IMR-90 (cell line): ENCODE measurements around the gene PPIB. TPM values are rescaled to one million over a fixed set of nuclear protein-coding genes. Genes with fewer than 3 reads are reported as not detected.
"Not testable (repeated sequence)": the region's sequence is repeated elsewhere in the genome, so short reads cannot be mapped to it uniquely, and the experiment has no call there.

Source experiments
- ATAC-seq: fragments of 200-7000 bp; cut with Tn5 transposase; 2 replicates; pipeline ENCODE4 v1.9.1; 2020; ENCODE audit warnings: low read depth, mild to moderate bottlenecking, moderate library complexity
- BruUV-seq: library from RNA; stranded (reverse); fragments of 400-500 nt; replicated peaks from 2 replicates; lab custom pipeline; 2021; lab: Mats Ljungman, UMichigan
- CTCF ChIA-PET: fragments of 300-600 bp; formaldehyde crosslinking; extraction: SDS; loops from one replicate; lab custom pipeline; 2021; ENCODE audit warnings: antibody characterized with exemption; lab: Yijun Ruan, JAX
- POLR2A ChIA-PET: fragments of 300-600 bp; sonication (Branson Sonifier 250); formaldehyde crosslinking; loops from one replicate; lab custom pipeline; 2022; ENCODE audit warnings: antibody characterized with exemption; ENCODE audit not compliant: unreplicated experiment; lab: Charles Lee
- DNase-seq: peaks from one replicate; pipeline ENCODE4 v3.0.0; 2013
- H2AFZ ChIP-seq: replicated peaks from 2 replicates; pipeline ENCODE3; 2013; ENCODE audit warnings: low read length, mild to moderate bottlenecking; ENCODE audit not compliant: poor library complexity
- H2AK5ac ChIP-seq: 2 replicates; pipeline ENCODE4 v1.6.1; 2013; ENCODE audit warnings: low read depth, low read length, inconsistent platforms
- H2AK9ac ChIP-seq: replicated peaks from 2 replicates; pipeline ENCODE3; 2013; ENCODE audit warnings: mild to moderate bottlenecking, low read depth, low read length, moderate library complexity; ENCODE audit not compliant: poor library complexity
- H2BK120ac ChIP-seq: 2 replicates; pipeline ENCODE4 v1.6.1; 2013; ENCODE audit warnings: low read depth, low read length, inconsistent platforms
- H2BK15ac ChIP-seq: 3 replicates; pipeline ENCODE4 v1.6.1; 2013; ENCODE audit warnings: low read depth, low read length, inconsistent platforms
- H2BK20ac ChIP-seq: 2 replicates; pipeline ENCODE4 v1.6.1; 2013; ENCODE audit warnings: low read depth, mild to moderate bottlenecking, inconsistent platforms, low read length, moderate library complexity
- H2BK5ac ChIP-seq: 2 replicates; pipeline ENCODE4 v1.6.1; 2013; ENCODE audit warnings: mild to moderate bottlenecking, low read depth, low read length, inconsistent platforms; ENCODE audit not compliant: poor library complexity, severe bottlenecking
- H3K14ac ChIP-seq: replicated peaks from 2 replicates; pipeline ENCODE4 v1.6.1; 2013; ENCODE audit warnings: low read depth, low read length, inconsistent platforms
- H3K18ac ChIP-seq: 2 replicates; pipeline ENCODE4 v1.6.1; 2013; ENCODE audit warnings: low read depth, low read length, control low read depth
- H3K23ac ChIP-seq: 2 replicates; pipeline ENCODE4 v1.6.1; 2013; ENCODE audit warnings: low read depth, low read length, inconsistent platforms
- H3K27ac ChIP-seq: 2 replicates; pipeline ENCODE4 v1.5.1; 2013; ENCODE audit warnings: mild to moderate bottlenecking, control low read depth, low read length; ENCODE audit not compliant: insufficient read depth
- H3K27me3 ChIP-seq: 2 replicates; pipeline ENCODE4 v1.6.1; 2013; ENCODE audit warnings: low read length; ENCODE audit not compliant: control insufficient read depth, insufficient read depth
- H3K36me3 ChIP-seq: 2 replicates; pipeline ENCODE4 v1.6.1; 2013; ENCODE audit warnings: low read length, mixed read lengths; ENCODE audit not compliant: control insufficient read depth, insufficient read depth
- H3K4ac ChIP-seq: 2 replicates; pipeline ENCODE4 v1.6.1; 2013; ENCODE audit warnings: low read depth, low read length, inconsistent platforms
- H3K4me1 ChIP-seq: 2 replicates; pipeline ENCODE4 v1.6.1; 2013; ENCODE audit warnings: low read length, mixed read lengths; ENCODE audit not compliant: control insufficient read depth, insufficient read depth
- H3K4me2 ChIP-seq: 2 replicates; pipeline ENCODE4 v1.6.1; 2013; ENCODE audit warnings: low read depth, mild to moderate bottlenecking, control low read depth, low read length, moderate library complexity
- H3K4me3 ChIP-seq: 2 replicates; pipeline ENCODE4 v1.5.1; 2013; ENCODE audit warnings: low read depth, mild to moderate bottlenecking, control low read depth, low read length, moderate library complexity; ENCODE audit not compliant: insufficient read depth
- H3K56ac ChIP-seq: 2 replicates; pipeline ENCODE4 v1.6.1; 2013; ENCODE audit warnings: low read length, inconsistent platforms; ENCODE audit not compliant: insufficient read depth; ENCODE audit errors: extremely low read depth
- H3K79me1 ChIP-seq, 2 experiments: 2 replicates each; pipeline ENCODE4 v1.6.1; 2013; ENCODE audit warnings: low read length in 2 of 2, inconsistent platforms in 1 of 2, low read depth in 1 of 2
- H3K9ac ChIP-seq: 2 replicates; pipeline ENCODE4 v1.6.1; 2013; ENCODE audit warnings: low read depth, low read length, control low read depth
- H3K9me1 ChIP-seq: 2 replicates; pipeline ENCODE4 v1.6.1; 2013; ENCODE audit warnings: low read length, inconsistent platforms; ENCODE audit not compliant: insufficient read depth
- H3K9me3 ChIP-seq: 2 replicates; pipeline ENCODE4 v1.6.1; 2013; ENCODE audit warnings: low read length; ENCODE audit not compliant: control insufficient read depth, insufficient read depth
- H4K20me1 ChIP-seq: 2 replicates; pipeline ENCODE4 v1.6.1; 2013; ENCODE audit warnings: low read length, inconsistent platforms; ENCODE audit not compliant: insufficient read depth
- H4K5ac ChIP-seq: 2 replicates; pipeline ENCODE4 v1.6.1; 2013; ENCODE audit warnings: mild to moderate bottlenecking, low read depth, low read length, control low read depth
- H4K8ac ChIP-seq, 2 experiments: 2 replicates each; pipeline ENCODE4 v1.6.1; 2013; ENCODE audit warnings: low read depth in 2 of 2, low read length in 2 of 2, control low read depth in 1 of 2, inconsistent platforms in 1 of 2
- H4K91ac ChIP-seq: 2 replicates; pipeline ENCODE4 v1.6.1; 2013; ENCODE audit warnings: low read depth, low read length, inconsistent platforms; ENCODE audit not compliant: insufficient read depth
- WGBS, 2 experiments: methylation state at CpG; one replicate each; pipeline versions ENCODE4 v1.1.5 to v1.1.7; 2013; ENCODE audit warnings: missing lambda C conversion rate in 2 of 2; ENCODE audit not compliant: insufficient read length in 1 of 2; ENCODE audit errors: extremely low coverage in 2 of 2; 5-methylcytosine and 5-hydroxymethylcytosine counted together
- dilution Hi-C: fragments of 300-500 bp; cut with HindIII; formaldehyde crosslinking; loops from one replicate; pipeline ENCODE4 v1.14.3; 2018; ENCODE audit warnings: low sequenced_read_pairs; ENCODE audit not compliant: unreplicated experiment
- in situ Hi-C: fragments of 300-500 bp; cut with MboI; formaldehyde crosslinking; loops from 3 replicates; pipeline ENCODE4 v1.14.3; 2019; ENCODE audit warnings: low sequenced_read_pairs, inconsistent platforms, mixed read lengths
- intact Hi-C: fragments of 100-400 bp; cut with micrococcal nuclease; formaldehyde crosslinking; loops from 2 replicates; pipeline ENCODE4 v1.10.0; 2022
- polyA plus RNA-seq, 3 experiments: library from polyadenylated mRNA; depleted of rRNA; stranded (reverse); fragments of >200 nt; gene quantifications; 2 replicates each; pipeline ENCODE4 v1.2.3, GENCODE V29; 2012; ENCODE audit warnings: low replicate concordance in 1 of 3
- total RNA-seq: library from RNA; depleted of rRNA; stranded (reverse); fragments of >200 nt; gene quantifications from 2 replicates; pipeline ENCODE4 v1.2.3, GENCODE V29; 2012

The PPIB gene
- total and polyA plus RNA-seq, 2 of the 4 experiments (the other 2 are of a cell fraction), result 1,358 to 1,682 TPM

GRCh38 chr15:64110108-64110701, 52.6 kb downstream of the PPIB start:
- DNase-seq, in situ Hi-C loops, H3K56ac ChIP-seq, H3K27me3 ChIP-seq, H3K27ac ChIP-seq, H4K5ac ChIP-seq, H2BK20ac ChIP-seq, H2AK5ac ChIP-seq, H2BK120ac ChIP-seq, H3K4me2 ChIP-seq, H4K8ac ChIP-seq, H2AK9ac ChIP-seq, H2BK5ac ChIP-seq, H4K91ac ChIP-seq, POLR2A ChIA-PET, H3K9ac ChIP-seq, dilution Hi-C loops, CTCF ChIA-PET, H3K14ac ChIP-seq, ATAC-seq, H3K4me1 ChIP-seq, H2BK15ac ChIP-seq, H3K4ac ChIP-seq, H3K23ac ChIP-seq, H2AFZ ChIP-seq, H3K4me3 ChIP-seq, H3K18ac ChIP-seq, BruUV-seq, H3K9me3 ChIP-seq: not testable (repeated sequence)
- WGBS, 2 experiments, result 100% methylated on average over 1 of the region's 4 CpGs; no CpG with 5 or more reads in 1 of the 2 experiments
- Histone ChIP-seq H3K36me3 (peaks cover 12% of the 10 kb centered on the region), H4K20me1 (peaks cover 44% of the 10 kb centered on the region), H3K9me1 (peaks cover 11% of the 10 kb centered on the region), H3K79me1 (peaks cover 44 to 70% of the 10 kb centered on the region in 2 experiments)
- intact Hi-C loops, result loop anchor here (5.0 kb wide), 1 partner anchor 37 kb away; no protein-coding TSS in a partner anchor
